Testis (tissue), 3 donors: ENCODE data around the gene TAF11L5. TPM values are rescaled to one million over a fixed set of nuclear protein-coding genes. Genes with fewer than 3 reads are reported as not detected.
"Not testable (repeated sequence)": the region's sequence is repeated elsewhere in the genome, so short reads cannot be mapped to it uniquely, and the experiment has no call there.

Experiments used
- DNase-seq: peaks from one replicate; pipeline ENCODE4 v3.0.0-alpha.2; 2019
- H3K27ac ChIP-seq, 2 donors: fragments of 200-600 bp; sonication (generic); one replicate each; pipeline ENCODE4 v1.5.1; 2019
- H3K27me3 ChIP-seq: fragments of 200-600 bp; sonication (generic); one replicate; pipeline ENCODE4 v1.5.1; 2019
- H3K36me3 ChIP-seq: fragments of 200-600 bp; sonication (generic); one replicate; pipeline ENCODE4 v1.5.1; 2017; ENCODE audit warnings: low read depth; ENCODE audit errors: missing control alignments
- H3K4me1 ChIP-seq: fragments of 200-600 bp; sonication (generic); one replicate; pipeline ENCODE4 v1.5.1; 2019
- H3K4me3 ChIP-seq, 2 donors: fragments of 200-600 bp; sonication (generic); one replicate each; pipeline ENCODE4 v1.5.1; 2017 to 2019
- H3K9me3 ChIP-seq: fragments of 200-600 bp; sonication (generic); one replicate; pipeline ENCODE4 v1.5.1; 2017
- WGBS, 2 donors: methylation state at CpG; one replicate each; pipeline ENCODE4 v1.1.5; 2018; 5-methylcytosine and 5-hydroxymethylcytosine counted together
- intact Hi-C: fragments of 100-400 bp; cut with DNase I; formaldehyde crosslinking; loops from one replicate; pipeline ENCODE4 v1.15.1; 2023; ENCODE audit warnings: low total_unique reads
- polyA plus RNA-seq: library from polyadenylated mRNA; stranded (reverse); fragments of 350-450 nt; fragmentation: Illumina TruSeq; extraction: RNeasy Lipid Tissue Mini Kit (QIAGEN cat#74804); gene quantifications from one replicate; pipeline ENCODE4 v1.2.3, GENCODE V29; 2014; ENCODE audit warnings: low read depth, low replicate concordance; ENCODE audit not compliant: insufficient read depth
- small RNA-seq, 2 donors: library from RNA; depleted of rRNA; stranded (forward); fragments of <200 nt; gene quantifications; one replicate each; pipeline ENCODE3, GENCODE V24; 2016
- total RNA-seq, 2 donors: library from RNA; depleted of rRNA; stranded (reverse); fragments of >200 nt; gene quantifications; one replicate each; pipeline ENCODE4 v1.2.3, GENCODE V29; 2016

The TAF11L5 gene
- total and polyA plus RNA-seq, 3 donors from 2014 or later, result not detected

DNA sequence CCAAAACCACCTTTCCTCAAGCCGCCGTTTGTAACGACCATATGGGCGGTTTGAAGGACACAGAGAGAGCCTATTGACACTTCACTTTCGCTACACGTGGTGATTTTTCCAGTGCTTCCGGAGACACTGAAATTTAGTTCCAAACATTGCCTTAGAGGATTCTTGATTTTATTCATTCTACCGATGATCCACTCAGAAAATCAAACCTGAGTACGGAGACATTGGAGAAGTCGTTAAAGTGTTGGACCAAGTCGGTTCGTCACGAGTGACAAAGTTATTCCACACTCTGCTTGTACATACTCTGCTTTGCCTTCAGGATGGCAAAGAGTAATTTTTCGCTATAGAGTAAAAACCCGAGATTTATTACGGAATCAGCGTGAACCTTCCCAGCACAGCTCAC, 1.5 kb downstream of the TAF11L5 start:
- H3K27ac ChIP-seq, DNase-seq, H3K4me1 ChIP-seq, H3K4me3 ChIP-seq, H3K36me3 ChIP-seq, intact Hi-C loops, H3K9me3 ChIP-seq, H3K27me3 ChIP-seq: not testable (repeated sequence)
- 70 to 71% methylated on average over 17 of the region's 17 CpGs for WGBS, 2 donors

DNA sequence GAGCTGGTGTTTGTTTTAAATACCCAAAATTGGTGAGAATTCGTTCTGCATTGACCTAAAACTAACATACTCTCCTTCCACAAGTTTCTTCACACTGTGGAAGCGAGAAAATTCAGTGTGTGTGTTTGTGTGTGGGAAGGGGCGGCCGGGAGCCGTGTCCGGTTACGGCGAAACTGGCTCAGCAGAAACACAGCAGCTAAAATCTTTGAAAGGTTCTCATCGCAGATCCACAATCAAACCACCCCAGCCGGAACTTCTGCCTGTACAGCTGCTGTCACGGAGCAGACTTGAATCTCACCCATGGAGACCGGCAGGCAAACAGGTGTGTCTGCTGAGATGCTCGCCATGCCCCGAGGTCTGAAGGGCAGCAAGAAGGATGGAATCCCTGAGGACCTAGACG, 3.3 kb downstream of the TAF11L5 start, which contains the start of gene TAF11L6:
Gene TAF11L6 (plus strand): TSS at position 301 of the 400 bp plus-strand sequence.
- no CpG with 5 or more reads among the region's 15 CpGs for WGBS, 2 donors
- H3K4me3 ChIP-seq, intact Hi-C loops, H3K36me3 ChIP-seq, H3K27me3 ChIP-seq, H3K9me3 ChIP-seq, H3K27ac ChIP-seq, H3K4me1 ChIP-seq, DNase-seq: not testable (repeated sequence)

Small RNAs within 50 kb of the gene (small RNA-seq; reads per million reads assigned to genes)
- gene AC106774.3, result 0 reads per million in 2 donors

Other genes with a start within 250 kb of the TAF11L5 start
- not detected for gene TAF11L2, start 27.0 kb upstream of the TAF11L5 start, total RNA-seq
- not detected for gene TAF11L2, start 27.0 kb upstream of the TAF11L5 start, polyA plus RNA-seq
- not detected for gene TAF11L3, start 6.9 kb upstream of the TAF11L5 start, total RNA-seq
- not detected for gene TAF11L3, start 6.9 kb upstream of the TAF11L5 start, polyA plus RNA-seq
- gene TAF11L4, start 3.4 kb upstream of the TAF11L5 start, total RNA-seq, result not detected
- not detected for gene TAF11L4, start 3.4 kb upstream of the TAF11L5 start, polyA plus RNA-seq
- gene TAF11L6, start 3.4 kb downstream of the TAF11L5 start, total RNA-seq, result not detected
- not detected for gene TAF11L6, start 3.4 kb downstream of the TAF11L5 start, polyA plus RNA-seq
- not detected for gene TAF11L7, start 60.5 kb downstream of the TAF11L5 start, total RNA-seq
- not detected for gene TAF11L7, start 60.5 kb downstream of the TAF11L5 start, polyA plus RNA-seq
- not detected for gene TAF11L8, start 65.7 kb downstream of the TAF11L5 start, total RNA-seq
- not detected for gene TAF11L8, start 65.7 kb downstream of the TAF11L5 start, polyA plus RNA-seq
- not detected for gene TAF11L9, start 69.2 kb downstream of the TAF11L5 start, total RNA-seq
- gene TAF11L9, start 69.2 kb downstream of the TAF11L5 start, polyA plus RNA-seq, result not detected
- gene TAF11L10, start 72.6 kb downstream of the TAF11L5 start, total RNA-seq, result not detected
- gene TAF11L10, start 72.6 kb downstream of the TAF11L5 start, polyA plus RNA-seq, result not detected
- not detected for gene TAF11L11, start 78.9 kb downstream of the TAF11L5 start, total RNA-seq
- not detected for gene TAF11L11, start 78.9 kb downstream of the TAF11L5 start, polyA plus RNA-seq
- under 1 TPM in 1 of 2 donors, not detected in 1; 0.25 TPM for gene TAF11L12, start 85.2 kb downstream of the TAF11L5 start, total RNA-seq
- not detected for gene TAF11L12, start 85.2 kb downstream of the TAF11L5 start, polyA plus RNA-seq
- gene TAF11L13, start 106.9 kb downstream of the TAF11L5 start, total RNA-seq, result not detected
- gene TAF11L13, start 106.9 kb downstream of the TAF11L5 start, polyA plus RNA-seq, result not detected
- gene TAF11L14, start 109.2 kb downstream of the TAF11L5 start, total RNA-seq, result not detected
- gene TAF11L14, start 109.2 kb downstream of the TAF11L5 start, polyA plus RNA-seq, result not detected